ENCODE results near the gene MFSD2B.

- no peak for TF ChIP-seq CTCF (IDR thresholded peaks at IDR 0.05)
- no peak for TF ChIP-seq POLR2A (IDR thresholded peaks at IDR 0.05)
Observed at GRCh38 chr2:24009680-24010476, at the start of gene MFSD2B.

Data from prostate gland (tissue), 2 donors.